Head of caudate nucleus (tissue), 42 donors: Measurements from ENCODE around the gene VAV1.
"Not testable (repeated sequence)": the region's sequence is repeated elsewhere in the genome, so short reads cannot be mapped to it uniquely, and the experiment has no call there.

Experiments
- DNase-seq, 42 donors: peaks; one replicate each; pipeline versions ENCODE4 v3.0.0 to v3.0.0-alpha.2; 2020 to 2021; ENCODE audit warnings: mixed read lengths in 7 of 42
- intact Hi-C: fragments of 100-400 bp; cut with DNase I; formaldehyde crosslinking; loops from one replicate; pipeline ENCODE4 v1.15.0; 2022

The VAV1 gene

DNA sequence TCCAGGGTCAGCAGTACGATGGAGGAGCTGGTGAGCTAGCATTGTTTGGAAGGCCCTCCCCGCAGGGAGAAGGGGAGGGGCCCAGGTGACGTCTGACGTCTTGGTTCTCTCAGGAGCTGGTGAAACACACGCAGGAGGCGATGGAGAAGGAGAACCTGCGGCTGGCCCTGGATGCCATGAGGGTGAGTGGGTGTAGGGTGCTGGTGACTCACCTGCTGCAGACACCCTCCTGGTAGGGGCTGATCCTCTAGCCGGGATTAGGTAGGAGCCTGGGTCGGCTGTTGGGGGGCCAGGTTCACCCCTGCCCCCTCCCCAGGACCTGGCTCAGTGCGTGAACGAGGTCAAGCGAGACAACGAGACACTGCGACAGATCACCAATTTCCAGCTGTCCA, 55.8 kb downstream of the VAV1 start:
- intact Hi-C loops = no loop called here
- peak in 41 of 42 donors; percentile 10 to 89 (median 61) for DNase-seq

DNA sequence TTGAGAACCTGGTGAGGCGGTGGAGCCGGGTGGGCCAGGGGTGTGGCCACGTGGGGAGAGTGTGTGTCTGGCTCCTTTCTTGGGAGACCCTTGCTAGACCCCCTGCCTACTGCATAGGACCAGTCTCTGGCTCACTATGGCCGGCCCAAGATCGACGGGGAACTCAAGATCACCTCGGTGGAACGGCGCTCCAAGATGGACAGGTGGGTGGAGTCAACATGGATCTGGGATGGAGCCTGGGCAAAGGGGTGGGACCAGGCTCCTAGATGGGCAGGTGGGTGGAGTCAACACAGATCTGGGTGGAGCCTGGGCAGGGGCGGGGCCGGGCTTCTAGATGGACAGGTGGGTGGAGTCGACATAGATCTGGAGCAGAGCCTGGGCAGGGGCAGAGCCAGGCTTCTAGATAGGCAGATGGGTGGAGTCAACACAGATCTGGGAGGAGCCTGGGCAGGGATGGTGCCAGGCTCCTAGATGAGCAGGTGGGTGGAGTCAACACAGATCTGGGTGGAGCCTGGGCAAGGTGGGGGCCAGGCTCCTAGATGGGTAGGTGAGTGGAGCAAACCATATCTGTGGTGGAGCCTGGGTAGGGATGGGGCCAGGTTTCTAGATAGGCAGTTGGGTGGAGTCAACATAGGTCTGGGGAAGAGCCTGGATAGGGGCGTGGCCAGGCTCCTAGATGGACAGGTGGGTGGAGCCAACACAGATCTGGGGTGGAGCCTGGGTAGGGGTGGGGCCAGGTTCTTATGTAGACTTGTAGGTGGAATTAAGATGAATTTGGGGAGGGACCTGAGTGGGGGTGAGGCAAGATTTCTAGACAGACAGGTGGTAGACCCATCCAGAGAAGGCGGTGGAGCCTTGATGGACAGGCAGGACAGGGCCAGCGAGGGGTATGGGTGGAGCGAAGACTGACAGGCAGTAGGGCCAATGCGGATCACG, 56.5 kb downstream of the VAV1 start:
- peak in 28 of 42 donors; percentile 2 to 71 (median 29) for DNase-seq
- intact Hi-C loops = no loop called here

DNA sequence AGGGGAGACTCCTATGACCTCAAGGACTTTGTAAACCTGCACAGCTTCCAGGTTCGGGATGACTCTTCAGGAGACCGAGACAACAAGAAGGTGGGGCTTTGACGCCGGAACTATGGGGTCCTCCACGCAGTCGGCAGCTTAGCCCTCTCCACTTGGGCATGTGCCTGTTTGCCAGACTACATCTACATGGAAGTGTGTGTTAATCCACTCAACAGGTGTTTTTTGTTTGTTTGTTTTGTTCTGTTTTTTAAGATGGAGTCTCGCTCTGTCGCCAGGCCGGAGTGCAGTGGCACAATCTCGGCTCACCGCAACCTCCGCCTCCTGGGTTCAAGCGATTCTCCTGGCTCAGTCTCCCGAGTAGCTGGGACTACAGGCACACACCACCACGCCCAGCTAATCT, 57.3 kb downstream of the VAV1 start:
- intact Hi-C loops, DNase-seq: not testable (repeated sequence)

DNA sequence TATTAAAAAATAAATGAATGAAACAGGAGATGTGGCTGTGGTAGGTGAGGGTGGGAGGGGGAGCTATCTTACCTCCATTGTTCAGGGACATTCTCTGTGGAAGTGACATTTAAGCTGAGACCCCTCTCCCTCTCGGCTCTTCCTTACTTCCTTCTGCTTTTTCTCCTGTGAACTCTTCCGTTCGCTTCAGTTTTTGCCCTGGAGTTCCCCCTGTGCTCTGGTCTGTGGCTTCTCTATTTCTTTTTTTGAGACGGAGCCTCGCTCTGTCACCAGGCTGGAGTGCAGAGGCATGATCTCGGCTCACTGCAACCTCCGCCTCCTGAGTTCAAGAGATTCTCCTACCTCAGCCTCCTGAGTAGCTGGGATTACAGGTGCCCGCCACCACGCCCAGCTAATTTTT, 58.6 kb downstream of the VAV1 start:
- peak in 1 of 42 donors; percentile 11 for DNase-seq
- intact Hi-C loops = not testable (repeated sequence)

- no peak for DNase-seq
- intact Hi-C loops = no loop called here
These were observed 59.9 kb downstream of the VAV1 start for GRCh38 chr19:6832412-6832811.

DNA sequence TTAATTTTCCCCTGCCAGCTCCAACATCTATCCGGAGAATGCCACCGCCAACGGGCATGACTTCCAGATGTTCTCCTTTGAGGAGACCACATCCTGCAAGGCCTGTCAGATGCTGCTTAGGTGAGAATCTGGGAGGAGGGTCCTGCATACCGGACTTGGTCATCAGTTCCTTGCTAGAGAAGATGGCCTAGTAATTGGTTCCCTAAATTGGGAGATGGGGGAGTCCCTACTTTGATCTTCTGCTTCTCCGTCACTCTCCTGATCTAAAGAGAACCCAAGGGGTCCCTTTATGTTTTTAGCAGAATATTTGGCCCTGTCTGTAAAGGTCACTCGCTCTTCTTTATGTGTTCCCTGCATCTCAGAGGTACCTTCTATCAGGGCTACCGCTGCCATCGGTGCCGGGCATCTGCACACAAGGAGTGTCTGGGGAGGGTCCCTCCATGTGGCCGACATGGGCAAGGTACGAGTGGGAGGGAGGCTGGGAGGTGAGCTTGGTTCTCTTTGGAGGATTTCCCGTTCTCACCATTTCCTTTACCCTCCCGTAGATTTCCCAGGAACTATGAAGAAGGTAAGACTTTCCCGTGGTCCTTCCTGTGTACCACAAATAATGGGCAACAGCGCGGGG, 60.8 kb downstream of the VAV1 start:
- no peak for DNase-seq
- intact Hi-C loops = no loop called here

DNA sequence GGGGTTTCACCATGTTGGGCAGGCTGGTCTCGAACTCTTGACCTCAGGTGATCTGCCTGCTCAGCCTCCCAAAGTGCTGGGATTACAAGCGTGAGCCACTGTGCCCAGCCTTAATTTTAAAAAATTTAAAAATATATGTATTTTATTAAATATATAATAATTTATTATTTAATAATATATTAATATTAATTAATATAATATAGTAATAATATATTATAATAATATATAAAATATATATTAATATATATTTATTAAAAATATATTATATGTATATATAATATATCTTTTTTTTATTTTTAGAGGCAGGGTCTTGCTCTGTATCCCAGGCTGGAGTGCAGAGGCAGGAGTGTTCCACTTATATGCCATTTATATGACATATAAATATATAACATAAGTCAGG, 61.9 kb downstream of the VAV1 start:
- intact Hi-C loops = no loop called here
- no peak for DNase-seq

DNA sequence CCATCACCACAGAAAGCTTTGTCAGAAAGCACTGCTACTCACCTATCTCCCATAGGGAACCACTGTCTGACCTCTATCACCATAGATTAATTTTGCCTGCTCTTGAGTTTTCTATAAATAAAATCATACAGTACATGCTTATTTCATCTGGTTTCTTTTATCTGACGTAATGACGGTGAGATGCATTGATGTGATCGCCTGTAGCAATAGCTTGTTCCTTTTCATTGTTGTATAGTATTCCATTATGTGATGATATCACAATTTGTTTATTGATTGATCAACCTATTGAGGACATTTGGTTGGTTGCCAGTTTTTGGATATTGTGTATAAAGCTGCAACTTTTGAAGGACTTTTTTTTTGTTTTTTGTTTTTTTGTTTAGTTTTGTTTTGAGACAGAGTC, 63.0 kb downstream of the VAV1 start:
- no peak for DNase-seq
- intact Hi-C loops = no loop called here

- no peak for DNase-seq
- intact Hi-C loops = no loop called here
These were observed 65.0 kb downstream of the VAV1 start for GRCh38 chr19:6837525-6837924.

GRCh38 chr19:6838062-6838655, 65.7 kb downstream of the VAV1 start:
- DNase-seq = no peak
- intact Hi-C loops = no loop called here

GRCh38 chr19:6842871-6843607, 70.5 kb downstream of the VAV1 start:
- intact Hi-C loops = no loop called here
- no peak for DNase-seq

GRCh38 chr19:6847828-6848200, 75.3 kb downstream of the VAV1 start:
- DNase-seq = no peak
- intact Hi-C loops = no loop called here

DNA sequence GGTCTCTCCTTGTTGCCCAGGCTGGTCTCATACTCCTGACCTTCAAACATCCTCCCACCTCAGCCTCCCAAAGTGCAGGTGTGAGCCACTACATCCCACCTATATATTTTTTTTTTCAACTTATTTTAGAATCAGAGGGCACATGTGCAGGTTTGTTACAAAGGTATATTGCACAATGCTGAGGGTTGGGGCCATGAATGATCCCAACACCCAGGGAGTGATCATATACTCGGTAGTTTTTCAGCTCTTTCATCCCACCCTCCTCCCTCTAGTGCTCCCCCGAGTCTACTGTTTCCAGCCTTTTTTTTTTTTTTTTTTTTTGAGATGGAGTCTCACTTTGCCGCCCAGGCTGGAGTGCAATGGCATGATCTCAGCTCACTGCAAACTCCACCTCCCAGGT, 76.5 kb downstream of the VAV1 start:
- intact Hi-C loops = no loop called here
- DNase-seq = no peak

GRCh38 chr19:6849876-6850275, 77.4 kb downstream of the VAV1 start:
- DNase-seq = no peak
- intact Hi-C loops = no loop called here

DNA sequence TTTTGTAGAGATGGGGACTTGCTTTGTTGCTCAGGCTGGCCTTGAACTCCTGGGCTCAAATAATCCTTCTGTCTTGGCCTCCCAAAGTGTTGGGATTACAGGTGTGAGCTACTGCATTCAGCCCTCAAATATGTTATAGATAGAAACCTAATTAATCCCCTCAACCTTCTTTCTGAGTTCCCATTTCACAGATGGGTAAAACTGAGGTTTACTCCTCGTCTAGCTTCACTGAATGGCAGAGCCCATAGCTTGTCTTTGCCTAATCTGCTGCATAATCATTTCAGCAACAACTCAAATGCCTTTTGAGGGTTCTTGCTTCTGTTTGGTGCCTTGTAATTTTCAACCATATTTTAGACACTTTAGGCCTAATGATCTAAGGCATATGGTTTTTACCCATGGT, 78.9 kb downstream of the VAV1 start:
- intact Hi-C loops = no loop called here
- no peak for DNase-seq

DNA sequence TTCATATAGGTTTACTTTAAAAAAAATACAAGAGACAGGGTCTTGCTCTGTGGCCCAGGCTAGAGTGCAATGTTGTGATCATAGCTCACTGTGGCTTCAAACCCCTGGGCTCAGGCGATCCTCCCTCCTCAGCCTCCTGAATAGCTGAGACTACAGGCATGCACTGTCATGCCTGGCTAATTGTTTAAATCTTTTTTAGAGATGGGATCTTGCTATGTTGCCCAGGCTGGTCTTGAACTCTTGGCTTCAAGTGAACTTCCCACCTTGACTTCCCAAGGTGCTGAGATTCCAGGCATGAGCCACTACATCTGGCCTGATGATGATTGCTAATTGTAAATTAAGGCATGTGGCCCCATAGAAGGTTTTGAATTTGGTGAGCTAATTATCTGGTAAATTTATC, 79.5 kb downstream of the VAV1 start:
- DNase-seq = no peak
- intact Hi-C loops = no loop called here

DNA sequence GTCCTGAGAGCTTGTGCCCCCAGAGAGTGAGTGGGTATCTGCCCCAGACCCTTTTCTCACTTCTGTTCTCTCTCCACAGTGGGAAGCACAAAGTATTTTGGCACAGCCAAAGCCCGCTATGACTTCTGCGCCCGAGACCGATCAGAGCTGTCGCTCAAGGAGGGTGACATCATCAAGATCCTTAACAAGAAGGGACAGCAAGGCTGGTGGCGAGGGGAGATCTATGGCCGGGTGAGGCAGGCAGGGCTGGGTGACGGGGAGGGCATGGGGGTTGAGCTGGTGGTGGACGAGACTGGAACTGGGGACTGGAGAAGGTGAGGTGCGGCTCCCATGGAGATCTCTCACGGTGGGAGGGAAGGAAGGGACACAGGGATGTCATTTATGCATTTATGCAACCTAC, 81.4 kb downstream of the VAV1 start:
- DNase-seq = no peak
- intact Hi-C loops = no loop called here

DNA sequence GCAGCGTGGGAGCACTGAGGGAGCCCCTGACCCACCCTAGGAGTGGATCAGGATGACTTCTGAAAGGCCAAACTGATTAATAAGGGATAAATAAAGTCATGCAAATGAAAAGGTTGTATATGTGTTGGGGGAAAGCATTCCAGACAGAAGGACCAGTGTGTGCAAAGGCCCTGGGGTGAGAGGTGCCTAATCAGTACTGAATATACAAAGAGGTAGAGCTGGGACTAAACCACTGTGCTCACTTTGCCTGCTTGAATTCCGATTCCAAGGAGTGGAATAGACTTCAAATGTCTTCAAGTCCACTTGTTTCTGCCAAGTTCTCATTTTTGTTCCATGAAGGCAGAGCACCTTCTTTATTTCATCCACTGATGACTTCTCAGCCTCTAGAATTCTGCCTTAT, 82.2 kb downstream of the VAV1 start:
- DNase-seq = no peak
- intact Hi-C loops = no loop called here

DNA sequence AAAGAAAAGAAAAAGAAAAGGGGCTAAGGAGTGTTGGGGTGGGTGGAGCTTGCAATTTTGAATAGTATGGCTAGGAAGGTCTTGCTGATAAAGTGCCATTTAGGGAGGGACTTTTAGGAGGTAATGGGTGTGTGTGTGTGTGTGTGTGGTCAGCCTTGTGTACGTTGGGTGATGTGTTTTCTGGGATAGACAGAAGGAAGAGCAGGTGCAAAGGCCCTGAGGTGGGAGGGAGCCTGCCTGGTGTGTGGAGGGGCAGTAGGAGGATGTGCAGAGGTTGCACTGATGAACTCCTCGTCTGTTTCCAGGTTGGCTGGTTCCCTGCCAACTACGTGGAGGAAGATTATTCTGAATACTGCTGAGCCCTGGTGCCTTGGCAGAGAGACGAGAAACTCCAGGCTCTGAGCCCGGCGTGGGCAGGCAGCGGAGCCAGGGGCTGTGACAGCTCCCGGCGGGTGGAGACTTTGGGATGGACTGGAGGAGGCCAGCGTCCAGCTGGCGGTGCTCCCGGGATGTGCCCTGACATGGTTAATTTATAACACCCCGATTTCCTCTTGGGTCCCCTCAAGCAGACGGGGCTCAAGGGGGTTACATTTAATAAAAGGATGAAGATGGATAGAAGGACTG, 84.4 kb downstream of the VAV1 start:
- DNase-seq = peak in 16 of 42 donors; percentile 2 to 66 (median 30)
- intact Hi-C loops = no loop called here
